ENCODE results near the gene LPAR1.

The LPAR1 gene

DNA sequence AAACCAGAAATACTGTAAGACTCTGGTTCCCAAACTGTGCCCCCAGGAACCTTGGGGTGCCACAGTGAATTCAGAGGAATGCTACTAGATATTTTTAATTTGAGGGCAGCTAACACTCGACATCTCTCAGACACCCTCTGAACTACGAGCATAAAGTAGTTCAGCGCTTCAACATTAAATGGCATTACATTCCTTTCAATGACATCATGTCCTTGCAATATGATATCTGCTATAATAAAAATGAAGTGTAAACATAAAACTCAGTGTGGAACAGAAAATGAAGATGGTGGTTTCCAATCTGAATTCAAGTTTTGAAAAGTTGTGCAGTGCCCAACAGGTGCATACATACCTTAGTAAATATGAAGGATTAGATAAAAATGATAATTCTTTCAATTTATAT is 116.1 kb downstream of the LPAR1 start:
- Histone ChIP-seq H3K4me3 (replicated peaks; ENCODE audit: low read depth, low read length) (no peak overlapping the region), H3K36me3 (ENCODE audit: control insufficient read depth, insufficient read depth, low read length) (no peaks in the 10 kb centered on the region), H3K27me3 (replicated peaks; ENCODE audit: control insufficient read depth, insufficient read depth, low read length) (no peaks in the 10 kb centered on the region)
- TF ChIP-seq CTCF (IDR thresholded peaks at IDR 0.05; ENCODE audit: insufficient read depth, low read length, poor library complexity, severe bottlenecking) = no peak
- no peak for DNase-seq (ENCODE audit: extremely low read depth, insufficient read length)

DNA sequence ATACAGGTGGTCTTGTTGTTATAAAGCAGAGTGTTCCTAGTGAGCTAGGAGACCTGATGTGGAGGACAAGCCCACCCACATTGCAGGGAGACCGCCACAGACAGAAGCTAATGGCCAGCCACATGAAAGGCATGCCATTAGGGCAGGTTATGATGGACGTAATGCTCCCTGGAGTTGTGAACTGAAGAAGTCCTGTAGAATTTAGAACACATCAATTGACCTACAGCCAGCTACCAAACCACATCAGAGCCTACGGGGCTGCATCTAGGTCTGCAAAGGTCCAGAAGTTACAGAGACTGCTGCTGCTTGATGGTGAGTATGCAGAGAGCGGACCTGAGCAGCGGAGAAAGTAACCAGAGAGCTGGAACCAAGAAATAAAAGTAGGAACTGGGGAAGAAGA is 116.6 kb downstream of the LPAR1 start:
- no peak for DNase-seq (ENCODE audit: extremely low read depth, insufficient read length)
- Histone ChIP-seq H3K27me3 (replicated peaks; ENCODE audit: control insufficient read depth, insufficient read depth, low read length) (no peaks in the 10 kb centered on the region), H3K4me3 (replicated peaks; ENCODE audit: low read depth, low read length) (no peak overlapping the region), H3K36me3 (ENCODE audit: control insufficient read depth, insufficient read depth, low read length) (no peaks in the 10 kb centered on the region)
- no peak for TF ChIP-seq CTCF (IDR thresholded peaks at IDR 0.05; ENCODE audit: insufficient read depth, low read length, poor library complexity, severe bottlenecking)

- no peak for DNase-seq (ENCODE audit: extremely low read depth, insufficient read length)
- H3K27me3 ChIP-seq (replicated peaks; ENCODE audit: control insufficient read depth, insufficient read depth, low read length) = no peaks in the 10 kb centered on the region
- TF ChIP-seq CTCF (IDR thresholded peaks at IDR 0.05; ENCODE audit: insufficient read depth, low read length, poor library complexity, severe bottlenecking) = no peak
These were observed 118.7 kb downstream of the LPAR1 start for GRCh38 chr9:110919609-110920008.

GRCh38 chr9:110919050-110919435 is 119.2 kb downstream of the LPAR1 start:
- DNase-seq (ENCODE audit: extremely low read depth, insufficient read length) = no peak
- H3K27me3 ChIP-seq (replicated peaks; ENCODE audit: control insufficient read depth, insufficient read depth, low read length) = no peaks in the 10 kb centered on the region
- no peak overlapping the region for H3K4me3 ChIP-seq (replicated peaks; ENCODE audit: low read depth, low read length)
- no peaks in the 10 kb centered on the region for H3K36me3 ChIP-seq (ENCODE audit: control insufficient read depth, insufficient read depth, low read length)
- TF ChIP-seq CTCF (IDR thresholded peaks at IDR 0.05; ENCODE audit: insufficient read depth, low read length, poor library complexity, severe bottlenecking) = no peak

More at GRCh38 chr9:110919609-110920008, 118.7 kb downstream of the LPAR1 start:
- H3K4me3 ChIP-seq (replicated peaks; ENCODE audit: low read depth, low read length) = no peak overlapping the region
- H3K36me3 ChIP-seq (ENCODE audit: control insufficient read depth, insufficient read depth, low read length) = no peaks in the 10 kb centered on the region

- Histone ChIP-seq H3K36me3 (ENCODE audit: control insufficient read depth, insufficient read depth, low read length) (no peaks in the 10 kb centered on the region), H3K27me3 (replicated peaks; ENCODE audit: control insufficient read depth, insufficient read depth, low read length) (no peaks in the 10 kb centered on the region), H3K4me3 (replicated peaks; ENCODE audit: low read depth, low read length) (no peak overlapping the region)
- no peak for TF ChIP-seq CTCF (IDR thresholded peaks at IDR 0.05; ENCODE audit: insufficient read depth, low read length, poor library complexity, severe bottlenecking)
- DNase-seq (ENCODE audit: extremely low read depth, insufficient read length) = no peak
These were observed 119.8 kb downstream of the LPAR1 start for GRCh38 chr9:110918316-110919049.

DNA sequence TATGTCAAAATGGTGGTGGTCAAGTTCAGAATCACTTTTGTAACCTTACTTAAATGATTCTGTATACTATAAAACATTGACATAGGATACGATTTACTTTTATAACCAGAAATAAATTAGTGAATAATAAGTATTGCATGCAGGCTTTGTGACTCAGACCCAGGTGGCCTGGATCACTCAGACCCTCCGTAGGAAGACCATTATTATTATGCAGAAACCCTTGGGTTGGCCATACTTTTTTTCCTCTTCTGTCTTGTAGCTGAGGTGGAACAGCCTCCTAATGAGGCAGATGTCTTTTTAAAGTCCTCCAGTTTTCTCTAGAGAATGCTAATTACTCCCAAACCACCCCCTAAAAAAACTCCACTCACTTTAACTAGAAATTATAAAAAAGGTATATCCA is 121.9 kb downstream of the LPAR1 start:
- Histone ChIP-seq H3K36me3 (ENCODE audit: control insufficient read depth, insufficient read depth, low read length) (no peaks in the 10 kb centered on the region), H3K27me3 (replicated peaks; ENCODE audit: control insufficient read depth, insufficient read depth, low read length) (no peaks in the 10 kb centered on the region), H3K4me3 (replicated peaks; ENCODE audit: low read depth, low read length) (no peak overlapping the region)
- no peak for DNase-seq (ENCODE audit: extremely low read depth, insufficient read length)
- TF ChIP-seq CTCF (IDR thresholded peaks at IDR 0.05; ENCODE audit: insufficient read depth, low read length, poor library complexity, severe bottlenecking) = no peak

All from GM06990 (cell line).